Measurements from ENCODE around the gene REXO4. TPM values are rescaled to one million over a fixed set of nuclear protein-coding genes. Genes with fewer than 3 reads are reported as not detected.
A peak's percentile ranks its signal among the peaks of the same experiment; 100 is the strongest.

The REXO4 gene
- total and polyA plus RNA-seq, 2 experiments from 2014 or later, result 17.2 to 19.4 TPM

- Histone ChIP-seq H3K27me3 (no peaks in the 10 kb centered on the region), H3K27ac (no peak overlapping the region), H4K20me1 (ENCODE audit: insufficient read depth, poor library complexity, severe bottlenecking) (no peaks in the 10 kb centered on the region), H3K9me2 (replicated peaks; ENCODE audit: insufficient read depth) (no peaks in the 10 kb centered on the region), H3K4me3 (no peak overlapping the region), H2AFZ (no peak overlapping the region), H3K36me3 (replicated peaks; ENCODE audit: insufficient read depth, low read depth) (no peaks in the 10 kb centered on the region), H3K79me2 (no peaks in the 10 kb centered on the region), H3K4me2 (no peak overlapping the region), H3K9me3 (ENCODE audit: low read depth) (no peaks in the 10 kb centered on the region), H3K4me1 (ENCODE audit: insufficient read depth) (no peaks in the 10 kb centered on the region)
- WGBS (ENCODE audit: low lambda C conversion rate, missing lambda C conversion rate), result 96% methylated on average over 8 of the region's 12 CpGs
- DNase-seq (ENCODE audit: low spot score), result no peak
- TF ChIP-seq EZH2 (IDR thresholded peaks at IDR 0.05; ENCODE audit: borderline replicate concordance), result no peak
- TF ChIP-seq EZH2phosphoT487 (IDR thresholded peaks at IDR 0.05; ENCODE audit: low read depth, severe bottlenecking, unreplicated experiment), result no peak
- TF ChIP-seq CTCF (IDR thresholded peaks at IDR 0.05; ENCODE audit: poor library complexity), result no peak
Observed at GRCh38 chr9:133400292-133400691, 17.5 kb downstream of the REXO4 start.

- Histone ChIP-seq H3K27ac (no peak overlapping the region), H3K9me3 (ENCODE audit: low read depth) (no peaks in the 10 kb centered on the region), H2AFZ (no peak overlapping the region), H3K9me2 (replicated peaks; ENCODE audit: insufficient read depth) (no peaks in the 10 kb centered on the region), H3K4me1 (ENCODE audit: insufficient read depth) (peaks cover 5% of the 10 kb centered on the region), H3K36me3 (replicated peaks; ENCODE audit: insufficient read depth, low read depth) (no peaks in the 10 kb centered on the region), H4K20me1 (ENCODE audit: insufficient read depth, poor library complexity, severe bottlenecking) (no peaks in the 10 kb centered on the region), H3K79me2 (no peaks in the 10 kb centered on the region), H3K4me2 (no peak overlapping the region), H3K27me3 (no peaks in the 10 kb centered on the region), H3K4me3 (no peak overlapping the region)
- DNase-seq (ENCODE audit: low spot score), result no peak
- TF ChIP-seq EZH2 (IDR thresholded peaks at IDR 0.05; ENCODE audit: borderline replicate concordance) (no peak), CTCF (IDR thresholded peaks at IDR 0.05; ENCODE audit: poor library complexity) (no peak), EZH2phosphoT487 (IDR thresholded peaks at IDR 0.05; ENCODE audit: low read depth, severe bottlenecking, unreplicated experiment) (no peak)
- 85% methylated on average over 9 of the region's 9 CpGs for WGBS (ENCODE audit: low lambda C conversion rate, missing lambda C conversion rate)
Observed at GRCh38 chr9:133397895-133398294, 19.9 kb downstream of the REXO4 start.

- no peak overlapping the region for H2AFZ ChIP-seq
- no peak for DNase-seq (ENCODE audit: low spot score)
- no peak overlapping the region for H3K4me3 ChIP-seq
- no peaks in the 10 kb centered on the region for H3K9me2 ChIP-seq (replicated peaks; ENCODE audit: insufficient read depth)
- 82% methylated on average over 6 of the region's 6 CpGs for WGBS (ENCODE audit: low lambda C conversion rate, missing lambda C conversion rate)
- peaks cover 5% of the 10 kb centered on the region for H3K4me1 ChIP-seq (ENCODE audit: insufficient read depth)
- no peaks in the 10 kb centered on the region for H4K20me1 ChIP-seq (ENCODE audit: insufficient read depth, poor library complexity, severe bottlenecking)
- no peaks in the 10 kb centered on the region for H3K36me3 ChIP-seq (replicated peaks; ENCODE audit: insufficient read depth, low read depth)
- TF ChIP-seq EZH2phosphoT487 (IDR thresholded peaks at IDR 0.05; ENCODE audit: low read depth, severe bottlenecking, unreplicated experiment) (no peak), EZH2 (IDR thresholded peaks at IDR 0.05; ENCODE audit: borderline replicate concordance) (no peak), CTCF (IDR thresholded peaks at IDR 0.05; ENCODE audit: poor library complexity) (no peak)
- no peaks in the 10 kb centered on the region for H3K79me2 ChIP-seq
- no peaks in the 10 kb centered on the region for H3K27me3 ChIP-seq
- H3K4me2 ChIP-seq, result no peak overlapping the region
- H3K9me3 ChIP-seq (ENCODE audit: low read depth), result no peaks in the 10 kb centered on the region
- no peak overlapping the region for H3K27ac ChIP-seq
Observed at GRCh38 chr9:133397370-133397769, 20.4 kb downstream of the REXO4 start.

GRCh38 chr9:133396952-133397351, 20.9 kb downstream of the REXO4 start:
- DNase-seq (ENCODE audit: low spot score), result no peak
- H3K9me3 ChIP-seq (ENCODE audit: low read depth), result no peaks in the 10 kb centered on the region
- no peaks in the 10 kb centered on the region for H4K20me1 ChIP-seq (ENCODE audit: insufficient read depth, poor library complexity, severe bottlenecking)
- no peaks in the 10 kb centered on the region for H3K27me3 ChIP-seq
- H3K4me3 ChIP-seq, result no peak overlapping the region
- H3K79me2 ChIP-seq, result no peaks in the 10 kb centered on the region
- no peak for TF ChIP-seq EZH2phosphoT487 (IDR thresholded peaks at IDR 0.05; ENCODE audit: low read depth, severe bottlenecking, unreplicated experiment)
- peak; percentile 15 for TF ChIP-seq CTCF (IDR thresholded peaks at IDR 0.05; ENCODE audit: poor library complexity)
- H3K9me2 ChIP-seq (replicated peaks; ENCODE audit: insufficient read depth), result no peaks in the 10 kb centered on the region
- H3K27ac ChIP-seq, result no peak overlapping the region
- no peak overlapping the region for H2AFZ ChIP-seq
- WGBS (ENCODE audit: low lambda C conversion rate, missing lambda C conversion rate), result 33% methylated on average over 14 of the region's 14 CpGs
- peaks cover 5% of the 10 kb centered on the region for H3K4me1 ChIP-seq (ENCODE audit: insufficient read depth)
- H3K36me3 ChIP-seq (replicated peaks; ENCODE audit: insufficient read depth, low read depth), result no peaks in the 10 kb centered on the region
- no peak overlapping the region for H3K4me2 ChIP-seq
